ENCODE results near the gene SETDB1. TPM values are rescaled to one million over a fixed set of nuclear protein-coding genes. Genes with fewer than 3 reads are reported as not detected.

SETDB1 gene
- total RNA-seq, 1 experiment from 2014 or later: 51.1 TPM

DNA sequence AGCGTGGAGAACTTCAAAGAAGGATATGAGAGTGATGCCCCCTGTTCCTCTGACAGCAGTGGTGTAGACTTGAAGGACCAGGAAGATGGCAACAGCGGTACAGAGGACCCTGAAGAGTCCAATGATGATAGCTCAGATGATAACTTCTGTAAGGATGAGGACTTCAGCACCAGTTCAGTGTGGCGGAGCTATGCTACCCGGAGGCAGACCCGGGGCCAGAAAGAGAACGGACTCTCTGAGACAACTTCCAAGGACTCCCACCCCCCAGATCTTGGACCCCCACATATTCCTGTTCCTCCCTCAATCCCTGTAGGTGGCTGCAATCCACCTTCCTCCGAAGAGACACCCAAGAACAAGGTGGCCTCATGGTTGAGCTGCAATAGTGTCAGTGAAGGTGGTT, 34.5 kb downstream of the SETDB1 start:
- H3K79me2 ChIP-seq (ENCODE audit: low read depth): no peaks in the 10 kb centered on the region
- no peaks in the 10 kb centered on the region for H3K4me1 ChIP-seq (replicated peaks; ENCODE audit: insufficient read depth)
- H3K4me2 ChIP-seq: no peak overlapping the region
- intact Hi-C loops (cut with micrococcal nuclease; ENCODE audit: unreplicated experiment): no loop called here
- no peak for DNase-seq
- no peaks in the 10 kb centered on the region for H3K27me3 ChIP-seq (ENCODE audit: insufficient read depth, low read depth)
- no peaks in the 10 kb centered on the region for H4K20me1 ChIP-seq (ENCODE audit: insufficient read depth)
- no peaks in the 10 kb centered on the region for H3K9me3 ChIP-seq (ENCODE audit: insufficient read depth, low read depth)
- H3K9me2 ChIP-seq (ENCODE audit: insufficient read depth): no peaks in the 10 kb centered on the region
- peaks cover 26% of the 10 kb centered on the region for H3F3A ChIP-seq (ENCODE audit: insufficient read depth, low read depth)
- ChIA-PET CTCF (interaction anchor here (0.6 kb wide), 1 partner anchor 678 kb away, joined by 3 read pairs; the partner anchor contains the start of gene CIART), POLR2A (ENCODE audit: unreplicated experiment) (interaction anchor here (0.6 kb wide), 1 partner anchor 13 kb away, joined by 3 read pairs; no protein-coding TSS in a partner anchor)
- H2AFZ ChIP-seq: no peak overlapping the region
- BruUV-seq (replicated peaks): no TSS peak
- no peak for TF ChIP-seq CTCF (conservative IDR thresholded peaks at IDR 0.05)
- no peak for TF ChIP-seq EZH2 (IDR thresholded peaks at IDR 0.05; ENCODE audit: low read depth)
- no peak overlapping the region for H3K4me3 ChIP-seq
- H3K27ac ChIP-seq: no peak overlapping the region
- peaks cover 32% of the 10 kb centered on the region for H3K36me3 ChIP-seq (ENCODE audit: low read depth)

GRCh38 chr1:150961756-150962155, 35.6 kb downstream of the SETDB1 start:
- Histone ChIP-seq H4K20me1 (ENCODE audit: insufficient read depth) (no peaks in the 10 kb centered on the region), H3F3A (ENCODE audit: insufficient read depth, low read depth) (peaks cover 27% of the 10 kb centered on the region), H3K9me2 (ENCODE audit: insufficient read depth) (no peaks in the 10 kb centered on the region), H3K4me2 (no peak overlapping the region), H3K4me1 (replicated peaks; ENCODE audit: insufficient read depth) (no peaks in the 10 kb centered on the region), H3K9me3 (ENCODE audit: insufficient read depth, low read depth) (no peaks in the 10 kb centered on the region), H3K79me2 (ENCODE audit: low read depth) (no peaks in the 10 kb centered on the region), H3K4me3 (no peak overlapping the region), H3K36me3 (ENCODE audit: low read depth) (peaks cover 34% of the 10 kb centered on the region), H3K27me3 (ENCODE audit: insufficient read depth, low read depth) (no peaks in the 10 kb centered on the region), H3K27ac (no peak overlapping the region), H2AFZ (no peak overlapping the region)
- no peak for DNase-seq
- TF ChIP-seq EZH2 (IDR thresholded peaks at IDR 0.05; ENCODE audit: low read depth) (no peak), CTCF (conservative IDR thresholded peaks at IDR 0.05) (no peak)
- BruUV-seq (replicated peaks): no TSS peak
- ChIA-PET POLR2A (ENCODE audit: unreplicated experiment) (no interaction called here), CTCF (no interaction called here)
- intact Hi-C loops (cut with micrococcal nuclease; ENCODE audit: unreplicated experiment): no loop called here

GRCh38 chr1:150963321-150964163, 37.4 kb downstream of the SETDB1 start:
- CTCF ChIA-PET: no interaction called here
- intact Hi-C loops (cut with micrococcal nuclease; ENCODE audit: unreplicated experiment): no loop called here
- H2AFZ ChIP-seq: no peak overlapping the region
- H3K9me3 ChIP-seq (ENCODE audit: insufficient read depth, low read depth): no peaks in the 10 kb centered on the region
- peaks cover 33% of the 10 kb centered on the region for H3F3A ChIP-seq (ENCODE audit: insufficient read depth, low read depth)
- H3K9me2 ChIP-seq (ENCODE audit: insufficient read depth): no peaks in the 10 kb centered on the region
- H3K4me3 ChIP-seq: no peak overlapping the region
- H3K4me1 ChIP-seq (replicated peaks; ENCODE audit: insufficient read depth): no peaks in the 10 kb centered on the region
- DNase-seq: no peak
- no peak overlapping the region for H3K4me2 ChIP-seq
- no peak for TF ChIP-seq EZH2 (IDR thresholded peaks at IDR 0.05; ENCODE audit: low read depth)
- no peak for TF ChIP-seq CTCF (conservative IDR thresholded peaks at IDR 0.05)
- no peaks in the 10 kb centered on the region for H3K27me3 ChIP-seq (ENCODE audit: insufficient read depth, low read depth)
- BruUV-seq (replicated peaks): no TSS peak
- H3K27ac ChIP-seq: no peak overlapping the region
- POLR2A ChIA-PET (ENCODE audit: unreplicated experiment): interaction anchor here (0.6 to 0.7 kb wide), 2 partner anchors 8 to 42 kb away, joined by 4 to 5 read pairs; no protein-coding TSS in a partner anchor
- H4K20me1 ChIP-seq (ENCODE audit: insufficient read depth): no peaks in the 10 kb centered on the region
- H3K36me3 ChIP-seq (ENCODE audit: low read depth): peaks cover 39% of the 10 kb centered on the region
- H3K79me2 ChIP-seq (ENCODE audit: low read depth): no peaks in the 10 kb centered on the region
